HG02763 (cell line): Measurements from ENCODE around the gene GTPBP4.
"Not testable (repeated sequence)": the region's sequence is repeated elsewhere in the genome, so short reads cannot be mapped to it uniquely, and the experiment has no call there.

Experiments used
- ATAC-seq: cut with Tn5 transposase; IDR thresholded peaks from one replicate; pipeline ENCODE4 v1.9.1; 2021; ENCODE audit warnings: mild to moderate bottlenecking, moderate library complexity; ENCODE audit not compliant: unreplicated experiment

The GTPBP4 gene

DNA sequence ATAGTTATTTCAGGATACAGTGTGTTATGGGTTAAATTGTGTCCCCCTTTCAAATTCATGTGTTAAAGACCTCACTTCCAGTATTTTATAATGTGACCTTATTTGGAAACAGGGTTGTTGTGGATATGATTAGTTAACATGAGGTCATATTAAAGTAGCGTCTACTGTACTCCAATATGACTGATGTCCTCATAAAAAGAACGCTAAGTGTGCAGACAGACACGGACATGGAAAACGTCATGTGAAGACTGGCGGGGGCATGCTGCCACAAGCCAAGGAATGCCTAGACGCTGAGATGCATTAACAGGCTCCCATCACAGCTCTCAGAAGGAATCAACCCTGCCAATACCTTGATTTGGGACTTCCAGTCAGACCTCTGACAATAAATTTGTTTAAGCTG lies 66.5 kb downstream of the GTPBP4 start:
- no peak for ATAC-seq

GRCh38 chr10:1056326-1057105 lies 68.3 kb downstream of the GTPBP4 start, which contains the start of gene WDR37:
Gene WDR37, plus strand, starts transcription at chr10:1056385. Its CDS starts 15,771 bp downstream, at chr10:1072156.
- peak; percentile 95 for ATAC-seq

DNA sequence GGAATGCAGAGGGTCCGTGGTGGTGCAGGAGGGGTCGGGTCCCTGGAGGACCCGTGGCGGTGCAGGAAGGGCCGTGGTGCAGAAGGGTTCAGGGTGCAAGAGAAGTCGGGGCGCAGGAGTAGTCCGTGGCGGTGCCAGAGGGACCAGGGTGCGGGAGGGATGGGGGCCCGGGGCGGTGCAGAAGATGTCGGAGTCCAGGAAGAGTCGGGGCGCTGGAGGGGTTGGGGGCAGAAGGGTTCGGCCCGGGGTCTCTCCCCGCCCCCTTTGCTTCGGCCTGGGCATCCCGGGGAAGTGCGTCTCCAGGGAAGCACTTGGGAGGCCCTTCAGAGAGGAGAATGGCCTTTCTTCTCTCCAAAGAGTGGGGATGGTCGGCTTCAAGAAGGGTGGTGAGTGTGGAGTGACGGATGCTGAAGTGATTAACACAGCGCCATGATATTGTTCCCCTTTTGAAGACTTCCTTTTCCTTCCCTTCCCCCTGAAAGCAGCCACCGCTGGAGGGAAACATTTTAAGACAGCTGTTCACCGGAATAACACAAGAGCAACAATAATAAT lies 68.9 kb downstream of the GTPBP4 start:
- ATAC-seq: peak; percentile 18

DNA sequence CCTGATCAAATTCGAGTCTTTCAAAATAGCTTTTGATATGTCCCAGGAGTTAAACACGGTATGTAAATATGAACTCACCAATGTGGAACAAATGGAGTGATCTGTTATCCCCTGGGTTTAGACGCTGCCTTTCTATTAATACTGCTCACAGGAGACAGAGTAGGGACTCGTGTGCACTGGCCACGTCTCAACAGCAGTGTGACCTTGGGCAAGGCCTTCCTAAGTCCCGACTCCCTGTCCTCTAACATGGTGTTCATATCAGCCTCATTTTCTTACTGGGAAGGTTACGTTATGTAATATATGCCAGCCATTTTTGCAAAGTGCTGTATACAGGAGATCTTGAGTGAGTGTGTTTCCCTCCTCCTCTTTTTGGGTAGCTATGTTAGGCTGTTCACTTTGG lies 69.8 kb downstream of the GTPBP4 start:
- no peak for ATAC-seq

DNA sequence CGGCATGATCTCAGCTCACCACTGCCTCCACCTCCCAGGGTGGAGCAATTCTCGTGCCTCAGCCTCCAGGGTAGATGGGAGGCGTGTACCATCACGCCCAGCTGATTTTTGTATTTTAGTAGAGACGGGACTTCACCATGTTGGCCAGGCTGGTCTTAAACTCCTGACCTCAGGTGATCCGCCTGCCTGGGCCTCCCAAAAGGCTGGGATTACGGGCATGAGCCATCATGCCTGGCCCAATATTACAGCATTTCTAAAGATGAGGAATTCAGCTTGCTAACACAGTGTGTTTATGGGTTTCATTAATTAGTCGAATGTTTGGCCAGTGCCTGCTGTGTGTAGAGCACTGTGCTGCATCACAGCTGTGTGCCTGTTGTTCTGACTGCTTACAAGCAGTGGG lies 71.7 kb downstream of the GTPBP4 start:
- no peak for ATAC-seq

GRCh38 chr10:1061930-1062774 lies 73.9 kb downstream of the GTPBP4 start:
- no peak for ATAC-seq

GRCh38 chr10:1063232-1063865 lies 75.1 kb downstream of the GTPBP4 start:
- no peak for ATAC-seq

GRCh38 chr10:1064964-1065247 lies 76.7 kb downstream of the GTPBP4 start:
- no peak for ATAC-seq

GRCh38 chr10:1066734-1067133 lies 78.5 kb downstream of the GTPBP4 start:
- ATAC-seq: not testable (repeated sequence)

DNA sequence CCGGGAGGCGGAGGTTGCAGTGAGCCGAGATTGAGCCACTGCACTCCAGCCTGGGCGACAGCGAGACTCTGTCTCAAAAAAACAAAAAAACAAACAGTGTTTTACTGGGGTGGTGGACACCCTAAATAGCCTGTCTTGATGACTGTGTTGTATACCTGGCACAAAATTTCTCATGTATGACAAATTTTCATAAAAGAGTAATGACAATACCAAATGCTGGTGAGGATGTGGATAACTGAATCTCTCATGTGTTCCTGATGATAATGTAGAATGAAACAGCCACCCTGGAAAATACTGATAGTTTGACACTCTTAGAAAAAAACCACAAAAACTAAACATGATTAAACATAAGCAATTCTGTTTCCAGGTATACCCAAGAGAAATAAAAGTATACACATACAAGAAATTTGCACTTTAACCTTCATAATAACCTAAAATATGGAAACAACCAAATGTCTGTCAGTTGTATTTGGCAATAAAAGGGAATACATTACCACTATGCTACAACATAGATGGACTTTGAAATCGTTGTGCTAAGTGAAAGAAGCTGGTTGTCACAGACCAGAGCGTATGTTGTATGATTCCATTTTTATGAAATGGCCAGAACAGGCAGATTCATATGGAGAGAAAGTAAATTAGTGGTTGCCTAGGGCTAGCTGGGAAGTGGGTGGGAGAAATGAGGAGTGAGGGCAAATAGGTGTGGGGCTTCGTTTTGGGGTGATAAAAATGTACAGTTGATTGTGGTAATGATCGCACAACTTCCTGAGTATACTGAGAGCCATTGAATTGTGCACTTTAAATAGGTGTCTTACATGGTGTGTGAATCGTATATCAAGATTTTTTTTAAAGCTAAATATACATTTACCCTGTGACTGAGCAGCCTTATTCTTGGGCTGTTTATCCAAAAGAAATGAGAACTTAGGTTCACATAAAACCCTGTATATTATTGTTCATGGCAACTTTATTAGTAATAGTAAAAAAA lies 80.4 kb downstream of the GTPBP4 start:
- no peak for ATAC-seq
